Neural cell (in vitro differentiated cells): Measurements from ENCODE around the gene SLC22A5. TPM values are rescaled to one million over a fixed set of nuclear protein-coding genes. Genes with fewer than 3 reads are reported as not detected.

Source experiments
- H2AFZ ChIP-seq: fragments of 200-600, 300-800 bp; sonication (generic), shearing (Covaris generic); 2 replicates; pipeline ENCODE4 v1.6.0; 2014; ENCODE audit warnings: low read depth, mild to moderate bottlenecking, antibody characterized with exemption, low read length, moderate library complexity
- H3F3A ChIP-seq: fragments of 200-600 bp; shearing (Covaris generic); 2 replicates; pipeline ENCODE4 v1.6.1; 2016; ENCODE audit warnings: mild to moderate bottlenecking, moderate library complexity, mixed read lengths, antibody characterized with exemption, low read length; ENCODE audit not compliant: insufficient read depth, poor library complexity, severe bottlenecking
- H3K27ac ChIP-seq: fragments of 200-600, 300-800 bp; sonication (generic), shearing (Covaris generic); 2 replicates; pipeline ENCODE4 v1.5.1; 2014; ENCODE audit warnings: mild to moderate bottlenecking, low read length, moderate library complexity
- H3K27me3 ChIP-seq: fragments of 300-800, 200-600 bp; sonication (generic), shearing (Covaris generic); 2 replicates; pipeline ENCODE4 v1.6.0; 2014; ENCODE audit warnings: mild to moderate bottlenecking, low read depth, low read length, moderate library complexity; ENCODE audit not compliant: insufficient read depth
- H3K36me3 ChIP-seq: fragments of 300-800, 200-600 bp; sonication (generic), shearing (Covaris generic); 2 replicates; pipeline ENCODE4 v1.5.1; 2014; ENCODE audit warnings: mild to moderate bottlenecking, antibody characterized with exemption, low read length, moderate library complexity; ENCODE audit not compliant: insufficient read depth
- H3K4me2 ChIP-seq: fragments of 300-800, 200-600 bp; sonication (generic), shearing (Covaris generic); 2 replicates; pipeline ENCODE4 v1.6.0; 2014; ENCODE audit warnings: mild to moderate bottlenecking, low read length
- H3K4me3 ChIP-seq: fragments of 300-800, 200-600 bp; sonication (generic), shearing (Covaris generic); 2 replicates; pipeline ENCODE4 v1.5.1; 2014; ENCODE audit warnings: mild to moderate bottlenecking, low read length, moderate library complexity
- H3K79me2 ChIP-seq: fragments of 200-600 bp; shearing (Covaris generic); replicated peaks from 2 replicates; pipeline ENCODE4 v1.6.0; 2014; ENCODE audit warnings: mild to moderate bottlenecking, low read length, moderate library complexity; ENCODE audit not compliant: insufficient read depth
- H3K9ac ChIP-seq: fragments of 300-800, 200-600 bp; sonication (generic), shearing (Covaris generic); 2 replicates; pipeline ENCODE4 v1.6.1; 2016; ENCODE audit warnings: mild to moderate bottlenecking, low read length, mixed read lengths
- H3K9me2 ChIP-seq: fragments of 200-600 bp; shearing (Covaris generic); 2 replicates; pipeline ENCODE4 v1.6.1; 2016; ENCODE audit warnings: mild to moderate bottlenecking, low read length, mixed read lengths; ENCODE audit not compliant: insufficient read depth
- H3K9me3 ChIP-seq: fragments of 200-600, 300-800 bp; sonication (generic), shearing (Covaris generic); 2 replicates; pipeline ENCODE4 v1.6.1; 2016; ENCODE audit warnings: mild to moderate bottlenecking, mixed run types, low read length, moderate library complexity, mixed read lengths
- H4K20me1 ChIP-seq: fragments of 200-600 bp; shearing (Covaris generic); 2 replicates; pipeline ENCODE4 v1.6.1; 2016; ENCODE audit warnings: mild to moderate bottlenecking, mixed run types; ENCODE audit not compliant: insufficient read depth
- EP300 ChIP-seq: fragments of 450-650 bp; conservative IDR thresholded peaks from 2 replicates; pipeline ENCODE4 v1.6.1; 2014; ENCODE audit warnings: antibody characterized with exemption, mild to moderate bottlenecking, moderate library complexity; ENCODE audit not compliant: poor library complexity, severe bottlenecking
- EZH2 ChIP-seq: fragments of 200-600, 300-800 bp; shearing (Covaris generic), sonication (generic); IDR thresholded peaks from 2 replicates; pipeline ENCODE4 v1.6.1; 2014; ENCODE audit warnings: antibody characterized with exemption, low read length, borderline replicate concordance, mild to moderate bottlenecking; ENCODE audit not compliant: insufficient read depth, poor library complexity, severe bottlenecking
- MXI1 ChIP-seq: fragments of 450-650 bp; conservative IDR thresholded peaks from 2 replicates; pipeline ENCODE4 v1.6.1; 2014; ENCODE audit warnings: antibody characterized with exemption, mild to moderate bottlenecking; ENCODE audit not compliant: poor library complexity, severe bottlenecking
- POLR2AphosphoS5 ChIP-seq: IDR thresholded peaks from 2 replicates; pipeline ENCODE4 v1.6.1; 2012
- RAD21 ChIP-seq: fragments of 450-650 bp; conservative IDR thresholded peaks from 2 replicates; pipeline ENCODE4 v1.6.1; 2014; ENCODE audit warnings: antibody characterized with exemption, mild to moderate bottlenecking, moderate library complexity
- SMC3 ChIP-seq: fragments of 450-650 bp; conservative IDR thresholded peaks from 2 replicates; pipeline ENCODE4 v1.6.1; 2014; ENCODE audit warnings: antibody characterized with exemption, mild to moderate bottlenecking, moderate library complexity; ENCODE audit not compliant: poor library complexity
- TAF1 ChIP-seq: IDR thresholded peaks from 2 replicates; pipeline ENCODE4 v1.6.1; 2012; ENCODE audit warnings: low read depth
- polyA plus RNA-seq: library from polyadenylated mRNA; depleted of rRNA; stranded (reverse); fragments of >200 nt; gene quantifications from 2 replicates; pipeline ENCODE4 v1.2.3, GENCODE V29; 2014
- TF ChIP-seq, protein P1 (sequence below): fragments of 450-650 bp; IDR thresholded peaks from 2 replicates; pipeline ENCODE4 v1.5.1; 2014; ENCODE audit warnings: antibody characterized with exemption, mild to moderate bottlenecking, moderate library complexity; ENCODE audit not compliant: poor library complexity, severe bottlenecking
- TF ChIP-seq, protein P2 (sequence below): IDR thresholded peaks from 2 replicates; pipeline ENCODE4 v1.6.1; 2012; ENCODE audit warnings: borderline replicate concordance

SLC22A5 gene
- polyA plus RNA-seq, 1 donor from 2014 or later: 5.5 TPM

- TF ChIP-seq, protein P1, sequence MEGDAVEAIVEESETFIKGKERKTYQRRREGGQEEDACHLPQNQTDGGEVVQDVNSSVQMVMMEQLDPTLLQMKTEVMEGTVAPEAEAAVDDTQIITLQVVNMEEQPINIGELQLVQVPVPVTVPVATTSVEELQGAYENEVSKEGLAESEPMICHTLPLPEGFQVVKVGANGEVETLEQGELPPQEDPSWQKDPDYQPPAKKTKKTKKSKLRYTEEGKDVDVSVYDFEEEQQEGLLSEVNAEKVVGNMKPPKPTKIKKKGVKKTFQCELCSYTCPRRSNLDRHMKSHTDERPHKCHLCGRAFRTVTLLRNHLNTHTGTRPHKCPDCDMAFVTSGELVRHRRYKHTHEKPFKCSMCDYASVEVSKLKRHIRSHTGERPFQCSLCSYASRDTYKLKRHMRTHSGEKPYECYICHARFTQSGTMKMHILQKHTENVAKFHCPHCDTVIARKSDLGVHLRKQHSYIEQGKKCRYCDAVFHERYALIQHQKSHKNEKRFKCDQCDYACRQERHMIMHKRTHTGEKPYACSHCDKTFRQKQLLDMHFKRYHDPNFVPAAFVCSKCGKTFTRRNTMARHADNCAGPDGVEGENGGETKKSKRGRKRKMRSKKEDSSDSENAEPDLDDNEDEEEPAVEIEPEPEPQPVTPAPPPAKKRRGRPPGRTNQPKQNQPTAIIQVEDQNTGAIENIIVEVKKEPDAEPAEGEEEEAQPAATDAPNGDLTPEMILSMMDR: no peak
- TF ChIP-seq POLR2AphosphoS5 (no peak), RAD21 (no peak), TAF1 (no peak), EP300 (no peak), SMC3 (no peak), MXI1 (no peak), EZH2 (no peak)
- TF ChIP-seq, protein P2, sequence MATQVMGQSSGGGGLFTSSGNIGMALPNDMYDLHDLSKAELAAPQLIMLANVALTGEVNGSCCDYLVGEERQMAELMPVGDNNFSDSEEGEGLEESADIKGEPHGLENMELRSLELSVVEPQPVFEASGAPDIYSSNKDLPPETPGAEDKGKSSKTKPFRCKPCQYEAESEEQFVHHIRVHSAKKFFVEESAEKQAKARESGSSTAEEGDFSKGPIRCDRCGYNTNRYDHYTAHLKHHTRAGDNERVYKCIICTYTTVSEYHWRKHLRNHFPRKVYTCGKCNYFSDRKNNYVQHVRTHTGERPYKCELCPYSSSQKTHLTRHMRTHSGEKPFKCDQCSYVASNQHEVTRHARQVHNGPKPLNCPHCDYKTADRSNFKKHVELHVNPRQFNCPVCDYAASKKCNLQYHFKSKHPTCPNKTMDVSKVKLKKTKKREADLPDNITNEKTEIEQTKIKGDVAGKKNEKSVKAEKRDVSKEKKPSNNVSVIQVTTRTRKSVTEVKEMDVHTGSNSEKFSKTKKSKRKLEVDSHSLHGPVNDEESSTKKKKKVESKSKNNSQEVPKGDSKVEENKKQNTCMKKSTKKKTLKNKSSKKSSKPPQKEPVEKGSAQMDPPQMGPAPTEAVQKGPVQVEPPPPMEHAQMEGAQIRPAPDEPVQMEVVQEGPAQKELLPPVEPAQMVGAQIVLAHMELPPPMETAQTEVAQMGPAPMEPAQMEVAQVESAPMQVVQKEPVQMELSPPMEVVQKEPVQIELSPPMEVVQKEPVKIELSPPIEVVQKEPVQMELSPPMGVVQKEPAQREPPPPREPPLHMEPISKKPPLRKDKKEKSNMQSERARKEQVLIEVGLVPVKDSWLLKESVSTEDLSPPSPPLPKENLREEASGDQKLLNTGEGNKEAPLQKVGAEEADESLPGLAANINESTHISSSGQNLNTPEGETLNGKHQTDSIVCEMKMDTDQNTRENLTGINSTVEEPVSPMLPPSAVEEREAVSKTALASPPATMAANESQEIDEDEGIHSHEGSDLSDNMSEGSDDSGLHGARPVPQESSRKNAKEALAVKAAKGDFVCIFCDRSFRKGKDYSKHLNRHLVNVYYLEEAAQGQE: no peak
- H3K9ac ChIP-seq: no peak overlapping the region
- H3K9me3 ChIP-seq: no peaks in the 10 kb centered on the region
- H3K4me3 ChIP-seq: no peak overlapping the region
- H3K36me3 ChIP-seq: no peaks in the 10 kb centered on the region
- no peak overlapping the region for H2AFZ ChIP-seq
- H3K9me2 ChIP-seq: no peaks in the 10 kb centered on the region
- no peaks in the 10 kb centered on the region for H4K20me1 ChIP-seq
- H3K27me3 ChIP-seq: no peaks in the 10 kb centered on the region
- no peak overlapping the region for H3K4me2 ChIP-seq
- no peaks in the 10 kb centered on the region for H3F3A ChIP-seq
- H3K79me2 ChIP-seq: no peaks in the 10 kb centered on the region
- H3K27ac ChIP-seq: no peak overlapping the region
These were observed 48.3 kb upstream of the SLC22A5 start for GRCh38 chr5:132321109-132321721.

DNA sequence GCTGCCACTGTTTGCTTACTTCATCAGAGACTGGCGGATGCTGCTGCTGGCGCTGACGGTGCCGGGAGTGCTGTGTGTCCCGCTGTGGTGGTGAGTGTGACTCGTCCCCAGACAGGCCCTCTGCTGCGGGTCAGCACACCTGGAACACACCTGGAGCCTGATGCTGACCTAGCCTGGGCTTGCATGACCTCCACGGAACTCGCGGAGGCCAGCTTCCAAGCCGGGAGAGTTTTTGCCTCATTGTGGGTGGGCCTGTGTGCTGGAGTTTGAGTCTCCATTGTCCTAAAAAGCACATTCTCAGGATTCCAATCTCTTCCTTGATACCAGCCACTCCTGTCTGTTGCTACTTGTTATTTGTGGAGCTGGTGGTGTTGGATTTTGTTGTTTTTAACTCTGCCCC is 47.2 kb upstream of the SLC22A5 start:
- no peak overlapping the region for H3K4me3 ChIP-seq
- H3K9ac ChIP-seq: no peak overlapping the region
- no peaks in the 10 kb centered on the region for H3K27me3 ChIP-seq
- H3F3A ChIP-seq: no peaks in the 10 kb centered on the region
- no peaks in the 10 kb centered on the region for H4K20me1 ChIP-seq
- no peaks in the 10 kb centered on the region for H3K9me3 ChIP-seq
- no peaks in the 10 kb centered on the region for H3K36me3 ChIP-seq
- H3K79me2 ChIP-seq: no peaks in the 10 kb centered on the region
- H3K4me2 ChIP-seq: no peak overlapping the region
- TF ChIP-seq TAF1 (no peak), EP300 (no peak), MXI1 (no peak), SMC3 (no peak), EZH2 (no peak), POLR2AphosphoS5 (no peak), RAD21 (no peak)
- TF ChIP-seq, protein P1: no peak
- TF ChIP-seq, protein P2: no peak
- no peak overlapping the region for H2AFZ ChIP-seq
- H3K9me2 ChIP-seq: no peaks in the 10 kb centered on the region
- H3K27ac ChIP-seq: no peak overlapping the region
